HG03108 (cell line): ENCODE results near the gene EVC.
"Not testable (repeated sequence)": the region's sequence is repeated elsewhere in the genome, so short reads cannot be mapped to it uniquely, and the experiment has no call there.

ENCODE experiments used
- ATAC-seq: cut with Tn5 transposase; IDR thresholded peaks from one replicate; pipeline ENCODE4 v1.9.1; 2021; ENCODE audit warnings: moderate library complexity; ENCODE audit not compliant: unreplicated experiment

Gene EVC

GRCh38 chr4:5809216-5809776, 98.3 kb downstream of the EVC start:
- ATAC-seq, result no peak

GRCh38 chr4:5810151-5810550, 99.2 kb downstream of the EVC start:
- no peak for ATAC-seq

- ATAC-seq, result no peak
These were observed 99.9 kb downstream of the EVC start for GRCh38 chr4:5810770-5811430.

- not testable (repeated sequence) for ATAC-seq
These were observed 101.1 kb downstream of the EVC start for GRCh38 chr4:5812057-5812456.

GRCh38 chr4:5812506-5813229, 101.7 kb downstream of the EVC start:
- no peak for ATAC-seq

GRCh38 chr4:5813882-5814255, 102.9 kb downstream of the EVC start:
- ATAC-seq, result no peak

- ATAC-seq, result no peak
These were observed 103.4 kb downstream of the EVC start for GRCh38 chr4:5814421-5814820.

GRCh38 chr4:5815641-5816040, 104.6 kb downstream of the EVC start:
- ATAC-seq, result no peak

GRCh38 chr4:5816101-5816500, 105.1 kb downstream of the EVC start:
- ATAC-seq, result no peak

GRCh38 chr4:5816851-5817375, 105.9 kb downstream of the EVC start:
- no peak for ATAC-seq

GRCh38 chr4:5821665-5822358, 110.8 kb downstream of the EVC start:
- ATAC-seq, result no peak

- ATAC-seq, result no peak
These were observed 111.6 kb downstream of the EVC start for GRCh38 chr4:5822619-5823018.

GRCh38 chr4:5823542-5824211, 112.7 kb downstream of the EVC start:
- ATAC-seq, result no peak

GRCh38 chr4:5824227-5824626, 113.2 kb downstream of the EVC start:
- ATAC-seq, result no peak

GRCh38 chr4:5824635-5825034, 113.6 kb downstream of the EVC start:
- ATAC-seq, result no peak

- ATAC-seq, result no peak
These were observed 114.5 kb downstream of the EVC start for GRCh38 chr4:5825321-5826041.

GRCh38 chr4:5826437-5827107, 115.6 kb downstream of the EVC start:
- ATAC-seq, result no peak

GRCh38 chr4:5827108-5828004, 116.4 kb downstream of the EVC start:
- no peak for ATAC-seq

- no peak for ATAC-seq
These were observed 117.0 kb downstream of the EVC start for GRCh38 chr4:5828005-5828391.
